Activated CD4-positive, alpha-beta T cell treated with anti-CD3 and anti-CD28 coated beads, Interleukin-2, Interleukin-6, amounts not matched to agents 100 ng/mL and 50 ng/mL, durations not matched to agents 16 hours and 8 hours (primary cell): ENCODE measurements around the gene EZR.

Source experiments
- DNase-seq: peaks from one replicate; pipeline ENCODE4 v3.0.0-alpha.2; 2020

EZR gene

DNA sequence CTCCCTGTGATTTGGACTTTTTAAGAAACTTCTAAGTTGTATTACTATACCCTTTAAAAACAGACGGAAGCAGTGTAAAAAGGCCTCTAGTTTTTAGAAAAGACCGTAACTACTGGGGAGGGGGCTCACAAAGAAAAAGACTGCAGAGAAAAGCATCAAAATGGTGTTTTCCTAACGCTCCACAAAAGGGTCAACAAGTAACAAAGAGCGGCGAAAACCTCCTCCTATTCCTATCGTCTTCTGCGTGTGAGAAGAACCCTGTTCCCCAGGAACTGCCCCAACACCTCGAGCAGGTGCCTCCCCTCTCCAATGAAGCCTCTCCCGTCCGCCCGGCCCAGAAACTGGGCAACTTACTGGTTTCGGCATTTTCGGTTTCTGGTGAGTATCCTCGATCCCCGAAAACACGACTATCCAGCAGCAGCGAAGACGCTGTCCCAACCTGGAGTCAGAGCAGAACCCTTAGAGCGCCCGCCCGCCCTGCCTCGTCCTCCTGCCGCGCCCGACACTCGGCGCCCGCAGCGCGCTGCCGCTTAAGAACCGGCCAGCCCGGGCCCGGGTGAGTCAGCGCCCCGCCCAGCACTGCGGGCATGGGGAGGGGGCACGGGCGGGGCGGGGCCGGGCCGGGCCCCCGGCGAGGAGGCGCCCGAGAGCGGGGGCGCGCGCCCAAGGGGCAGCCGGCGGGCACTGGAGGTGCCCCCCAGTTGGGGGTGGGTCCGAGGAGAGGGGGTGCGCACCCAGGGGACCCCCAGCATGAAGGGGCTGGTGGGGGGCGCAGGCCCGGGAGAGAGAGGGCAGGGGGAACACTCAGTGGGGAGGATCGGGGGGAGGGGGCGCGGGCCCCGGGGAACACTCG lies 1.2 kb downstream of the EZR start:
- DNase-seq = peak; percentile 87

DNA sequence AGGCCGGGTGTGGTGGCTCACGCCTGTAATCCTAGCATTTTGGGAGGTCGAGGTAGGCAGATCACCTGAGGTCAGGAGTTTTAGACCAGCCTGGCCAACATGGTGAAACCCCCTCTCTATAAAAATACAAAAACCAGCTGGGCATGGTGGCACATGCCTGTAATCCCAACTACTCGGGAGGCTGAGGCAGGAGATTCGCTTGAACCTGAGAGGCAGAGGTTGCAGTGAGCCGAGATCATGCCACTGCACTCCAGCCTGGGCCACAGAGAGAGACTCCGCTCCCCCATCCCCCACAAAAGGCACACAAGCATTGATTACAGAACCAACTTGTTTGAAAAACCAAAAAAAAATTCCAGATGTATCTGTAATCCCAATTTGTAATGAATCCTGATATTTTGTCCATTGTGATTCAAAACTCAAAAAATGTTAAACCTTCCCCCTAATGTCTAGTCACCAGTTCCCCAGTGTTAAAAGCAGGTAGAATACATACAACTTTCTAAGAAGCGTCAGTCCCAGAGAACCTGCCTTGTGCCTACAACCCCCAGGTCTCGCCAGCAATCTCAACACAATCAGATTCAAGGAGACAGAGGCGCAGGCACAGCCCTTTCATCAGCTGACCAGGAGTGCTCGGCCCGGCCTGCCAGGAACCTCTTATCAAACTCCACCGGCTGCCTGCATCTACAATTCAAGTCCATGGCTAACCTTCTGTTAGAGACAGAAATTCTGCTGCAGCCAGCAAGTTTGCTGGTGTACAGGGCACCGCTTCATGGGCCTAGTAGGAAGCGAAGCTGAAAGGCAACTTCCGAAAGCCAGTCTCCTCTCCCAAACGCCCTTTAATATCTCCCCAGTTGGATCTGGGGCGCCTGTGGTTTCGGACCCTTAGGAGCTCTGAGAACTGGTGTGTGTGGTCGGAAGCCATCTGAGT lies 2.1 kb downstream of the EZR start:
- DNase-seq = peak; percentile 34

DNA sequence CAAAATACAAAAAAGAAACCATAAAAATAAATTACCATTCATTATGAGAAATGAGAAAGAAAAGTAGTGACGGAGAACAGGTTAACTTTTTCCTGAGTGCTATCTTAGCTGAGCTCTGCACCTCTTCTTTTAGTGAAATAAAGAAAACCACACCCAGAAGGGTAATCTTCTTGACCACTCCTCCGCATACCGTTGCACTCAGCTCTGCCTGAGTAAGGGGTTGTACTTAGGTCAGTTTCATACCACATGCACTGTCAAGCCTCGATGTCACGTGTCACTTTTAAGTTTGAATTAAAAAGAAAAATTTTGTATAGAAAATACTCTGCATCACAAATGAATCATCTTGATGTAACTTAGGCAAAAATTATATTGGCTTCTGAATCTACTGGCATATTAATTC lies 2.8 kb downstream of the EZR start:
- DNase-seq = peak; percentile 51

DNA sequence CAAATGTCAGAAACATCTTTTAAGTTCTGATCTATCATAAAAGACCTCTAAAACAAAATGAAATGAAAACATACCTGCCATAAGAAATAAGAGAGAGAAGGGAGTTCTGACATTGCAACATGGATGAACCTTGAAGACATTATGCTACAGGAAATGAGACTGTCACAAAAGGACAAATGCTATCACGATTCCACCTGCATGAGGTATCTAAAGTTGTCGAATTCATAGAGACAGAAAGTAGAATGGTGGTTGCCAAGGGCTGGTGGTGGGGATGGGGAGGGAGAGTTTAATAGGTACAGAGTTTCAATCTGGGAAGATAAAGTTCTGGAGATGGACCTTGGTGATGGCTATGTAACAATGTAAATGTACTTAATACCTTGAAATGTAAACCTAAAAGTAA lies 3.3 kb downstream of the EZR start:
- DNase-seq = no peak

DNA sequence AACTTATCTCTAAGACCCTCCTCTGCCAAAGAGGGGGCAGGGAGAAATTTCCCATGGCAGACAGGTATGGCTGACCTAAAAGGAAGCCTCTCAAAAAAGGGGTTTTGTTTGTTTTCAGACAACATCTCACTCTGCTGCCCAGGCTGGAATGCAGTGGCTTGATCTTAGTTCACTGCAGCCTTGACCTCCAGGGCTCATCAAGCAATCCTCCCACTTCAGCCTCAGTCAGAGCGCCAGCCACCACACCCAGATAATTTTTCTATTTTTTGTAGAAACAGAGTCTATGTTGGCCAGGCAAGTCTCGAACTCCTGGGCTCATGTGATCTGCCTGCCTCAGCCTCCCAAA lies 3.8 kb downstream of the EZR start:
- DNase-seq = no peak

DNA sequence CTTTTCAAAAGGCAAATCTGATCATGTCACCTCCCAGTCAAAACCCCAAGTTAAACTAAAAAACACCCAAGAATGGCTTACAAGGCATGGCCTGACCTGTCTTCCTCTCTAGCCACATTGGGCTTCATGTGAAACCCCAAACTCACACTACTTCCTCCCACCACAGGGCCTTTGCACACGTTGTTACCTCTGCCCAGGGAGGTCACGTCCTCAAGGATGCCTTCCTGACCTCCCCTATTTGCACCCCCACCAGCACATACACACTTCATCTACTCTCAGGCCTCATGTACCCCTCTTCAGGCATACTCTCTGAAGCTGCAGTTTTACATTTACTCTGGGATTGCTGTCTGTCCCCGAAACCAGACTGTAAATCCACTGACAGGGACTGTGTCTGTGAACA lies 6.1 kb downstream of the EZR start:
- peak; percentile 48 for DNase-seq

DNA sequence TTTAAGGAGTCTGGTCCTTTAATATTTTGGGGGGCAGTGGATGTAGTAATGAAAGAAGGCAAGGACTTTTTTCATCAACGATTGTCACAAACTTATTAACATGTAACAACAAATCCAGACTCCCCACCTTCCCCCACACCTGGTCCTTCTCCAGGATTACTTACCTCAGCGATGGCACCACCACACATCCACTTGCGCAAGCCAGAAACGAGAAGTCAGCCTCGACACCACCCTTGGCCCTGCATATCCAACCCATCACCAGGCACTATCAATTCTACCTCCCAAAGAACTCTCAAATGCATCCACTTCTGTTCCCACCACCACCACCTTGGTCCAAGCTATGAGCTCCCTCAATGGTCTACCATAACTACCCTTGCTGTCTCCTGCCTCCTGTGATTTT lies 6.6 kb downstream of the EZR start:
- no peak for DNase-seq

DNA sequence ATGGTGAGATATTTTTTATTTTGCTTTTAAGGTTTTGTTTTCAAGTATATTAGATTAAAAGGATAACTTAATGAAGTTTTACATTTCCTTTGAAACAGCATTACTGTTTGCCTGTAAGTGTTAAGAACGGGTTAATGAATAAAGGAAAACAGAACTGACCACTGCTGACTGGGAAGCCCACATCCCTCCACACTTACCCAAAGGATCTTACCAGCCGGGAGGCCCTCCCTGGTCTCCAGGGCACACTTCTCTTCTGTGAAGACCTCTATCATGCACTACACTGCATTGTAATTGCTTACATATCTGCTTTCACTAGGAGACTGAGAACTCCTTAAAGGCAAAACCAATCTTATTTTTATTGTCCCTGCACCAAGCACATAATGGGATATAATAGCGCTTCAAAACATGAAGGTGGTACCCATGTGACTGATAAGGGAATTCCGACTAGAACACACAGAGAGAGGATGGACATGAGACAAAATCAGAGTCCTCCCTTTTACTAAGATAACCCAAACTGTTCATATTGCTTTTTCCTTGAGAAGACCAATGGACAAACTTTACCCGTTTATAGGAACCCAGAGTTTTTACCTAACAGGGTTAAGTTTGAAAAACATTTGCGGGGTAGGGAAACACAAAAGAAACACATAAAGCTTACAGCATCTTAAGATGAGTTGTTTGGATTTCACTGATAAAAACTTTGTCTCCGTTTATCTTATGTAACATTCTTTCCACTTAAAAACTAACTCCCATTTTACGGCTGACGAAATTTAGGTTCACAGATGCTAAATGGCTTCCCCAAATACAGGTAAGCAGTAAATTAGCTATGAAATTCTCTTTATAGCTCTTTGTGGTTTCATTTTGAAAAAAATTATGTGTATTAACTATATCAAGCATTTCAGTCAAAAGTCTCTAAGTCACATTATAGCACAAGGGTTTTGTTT lies 8.7 kb downstream of the EZR start:
- no peak for DNase-seq

DNA sequence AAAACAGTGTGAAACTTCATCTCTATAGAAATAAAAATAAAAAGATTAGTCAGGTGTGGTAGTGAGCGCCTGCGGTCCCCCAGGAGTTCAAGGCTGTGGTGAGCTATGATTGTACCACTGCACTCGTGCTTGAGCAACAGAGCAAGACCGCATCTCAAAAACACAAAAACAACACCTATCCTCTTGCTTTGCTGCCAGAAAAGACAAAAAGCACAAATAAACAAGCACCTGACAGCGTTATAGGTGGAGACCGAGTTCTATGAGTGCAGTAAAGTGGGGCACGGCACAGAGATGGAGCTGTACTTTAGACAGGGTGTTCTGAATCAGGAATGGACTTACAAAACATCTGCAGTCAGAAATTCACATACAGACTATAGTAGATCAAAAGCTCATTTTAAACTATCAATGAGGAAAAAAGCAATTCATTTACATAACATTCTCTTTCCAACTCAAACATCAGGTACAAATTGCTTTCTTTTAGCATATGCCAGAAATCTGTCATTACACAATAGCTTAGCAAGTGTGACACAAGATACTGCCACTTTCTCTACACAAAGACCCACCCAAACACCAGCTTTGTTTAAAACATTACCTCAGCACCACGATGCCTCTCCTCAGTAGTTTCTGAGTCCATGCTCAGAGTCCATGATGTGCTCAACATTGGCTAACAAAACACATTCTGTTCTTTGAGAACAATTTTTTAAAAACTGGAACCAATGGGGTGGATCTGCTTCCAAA lies 10.1 kb downstream of the EZR start:
- no peak for DNase-seq

DNA sequence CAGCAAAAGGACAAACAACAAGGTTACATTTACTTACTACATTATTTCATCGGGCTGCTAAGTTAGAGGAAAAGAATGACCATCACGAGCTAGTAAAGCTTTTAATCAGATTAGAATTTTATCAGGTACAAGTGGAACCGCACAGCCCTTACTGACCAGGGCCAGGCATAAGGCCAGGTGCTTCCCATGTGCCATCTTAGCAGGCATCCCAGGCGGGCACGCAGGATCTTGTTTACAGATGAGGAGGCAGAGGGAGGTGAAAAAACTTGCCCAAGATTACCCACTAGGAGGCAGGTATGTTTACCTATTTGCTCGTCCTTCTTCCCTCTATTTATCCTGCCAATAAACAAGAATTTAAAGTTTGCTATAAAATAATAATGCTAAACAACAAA lies 10.7 kb downstream of the EZR start:
- no peak for DNase-seq

DNA sequence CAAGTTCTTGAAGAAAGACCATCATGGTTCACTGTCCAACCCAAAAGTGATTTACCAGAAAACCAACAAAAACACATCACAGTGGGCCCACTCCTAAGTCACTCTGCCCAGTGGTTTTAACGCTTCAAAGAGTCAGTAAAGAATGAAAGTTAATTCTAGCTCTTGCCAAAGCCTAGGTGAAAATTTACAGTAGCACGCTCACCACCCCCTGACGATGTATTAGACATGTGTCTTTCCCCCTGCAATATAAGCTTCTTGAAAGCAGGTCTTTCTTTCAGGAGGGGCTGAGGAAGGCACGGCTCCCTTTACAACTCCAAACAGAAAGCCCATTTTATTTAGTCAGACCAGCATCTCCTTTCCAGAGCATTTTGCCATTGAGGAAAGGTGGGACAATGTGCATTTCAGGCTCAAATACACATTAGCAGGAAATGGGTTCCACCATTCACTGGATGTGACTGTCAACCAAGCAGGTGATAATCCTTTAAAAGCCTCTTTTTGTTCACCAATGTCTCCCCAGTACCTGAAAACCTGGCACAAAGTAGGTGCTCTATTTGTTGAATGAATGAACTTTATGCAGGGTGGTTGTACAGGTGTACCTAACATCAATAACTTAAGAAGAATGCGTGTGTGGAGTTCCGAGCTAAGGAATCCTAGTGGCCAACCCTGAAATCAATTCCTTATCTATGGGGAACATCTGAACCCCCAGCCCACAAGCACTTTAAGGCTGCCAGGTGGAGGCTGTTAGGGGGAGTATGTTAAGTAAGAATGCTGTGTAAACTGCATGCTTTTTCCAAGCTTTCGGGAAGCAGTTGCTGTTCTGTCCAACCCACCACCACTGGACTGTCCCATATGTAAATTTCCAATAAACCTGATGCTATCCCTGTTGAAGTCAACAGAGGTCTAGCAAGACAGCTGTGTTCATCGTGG lies 11.4 kb downstream of the EZR start:
- no peak for DNase-seq

DNA sequence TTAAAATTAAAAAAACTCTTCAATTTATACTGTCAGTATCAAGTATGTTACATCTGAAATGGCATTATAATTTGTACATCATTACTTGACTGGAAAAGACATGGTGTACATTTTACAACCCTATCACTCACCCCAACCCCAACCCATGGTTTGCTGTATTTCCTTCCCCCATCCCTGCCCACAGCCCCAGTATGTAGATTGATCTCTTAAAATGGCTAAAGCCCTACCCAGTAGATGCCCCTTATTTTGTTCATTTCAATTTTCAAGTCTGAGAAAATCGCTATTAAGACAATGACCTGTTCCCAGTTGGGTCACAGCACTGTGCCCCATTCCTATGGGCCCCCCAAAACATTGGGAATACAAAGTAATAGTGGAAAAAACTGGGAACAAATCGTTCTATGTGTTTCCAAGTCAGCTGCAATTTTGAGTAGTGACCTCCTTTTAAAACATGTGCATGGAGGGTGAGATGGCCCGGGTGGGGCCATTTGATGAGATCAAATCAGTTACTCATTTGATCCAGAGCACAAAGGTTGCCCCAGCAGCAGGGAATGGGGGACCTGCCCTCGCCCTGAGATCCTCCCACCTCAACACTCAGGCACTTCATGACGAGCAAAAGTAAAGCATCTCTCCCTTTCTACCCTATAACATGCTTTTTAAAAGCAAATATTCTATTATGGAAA lies 13.3 kb downstream of the EZR start:
- no peak for DNase-seq

DNA sequence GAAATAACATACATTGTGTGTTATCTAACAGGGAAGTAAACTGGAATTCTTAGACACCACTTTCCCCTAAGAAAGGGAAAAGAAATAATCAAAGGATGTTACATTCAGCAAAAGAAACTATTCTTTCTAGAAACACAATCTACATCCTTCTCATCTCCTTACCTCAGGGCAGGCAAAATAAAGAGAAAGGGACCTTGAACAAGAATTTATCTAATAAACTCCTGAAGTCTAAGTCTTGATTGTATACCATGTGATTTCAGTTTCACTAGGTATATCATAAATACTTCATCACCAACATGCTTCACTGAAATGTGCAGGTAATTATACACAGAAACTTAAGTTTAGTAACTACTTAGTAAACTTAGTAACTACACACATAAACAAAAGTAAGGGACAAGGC lies 15.0 kb downstream of the EZR start:
- no peak for DNase-seq

DNA sequence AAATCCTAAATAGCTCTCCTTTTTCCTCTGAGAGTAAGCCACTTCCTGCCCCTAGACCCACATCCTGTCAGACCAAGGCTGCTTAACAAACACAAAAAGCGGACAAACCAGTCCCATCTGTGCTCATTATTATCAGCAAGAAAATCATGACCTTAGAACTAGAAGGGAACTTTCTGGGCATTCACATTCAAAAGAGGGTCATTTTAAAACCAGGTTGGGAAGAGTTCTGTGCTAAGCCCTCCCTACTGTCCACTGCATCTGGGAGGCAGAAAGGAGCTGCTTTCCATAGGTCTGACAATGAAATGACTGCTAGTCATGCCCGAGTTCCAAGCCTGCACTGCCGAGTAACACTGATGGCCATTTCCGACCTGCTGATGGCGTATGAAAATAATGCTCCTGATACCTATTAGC lies 15.4 kb downstream of the EZR start:
- DNase-seq = peak; percentile 71

DNA sequence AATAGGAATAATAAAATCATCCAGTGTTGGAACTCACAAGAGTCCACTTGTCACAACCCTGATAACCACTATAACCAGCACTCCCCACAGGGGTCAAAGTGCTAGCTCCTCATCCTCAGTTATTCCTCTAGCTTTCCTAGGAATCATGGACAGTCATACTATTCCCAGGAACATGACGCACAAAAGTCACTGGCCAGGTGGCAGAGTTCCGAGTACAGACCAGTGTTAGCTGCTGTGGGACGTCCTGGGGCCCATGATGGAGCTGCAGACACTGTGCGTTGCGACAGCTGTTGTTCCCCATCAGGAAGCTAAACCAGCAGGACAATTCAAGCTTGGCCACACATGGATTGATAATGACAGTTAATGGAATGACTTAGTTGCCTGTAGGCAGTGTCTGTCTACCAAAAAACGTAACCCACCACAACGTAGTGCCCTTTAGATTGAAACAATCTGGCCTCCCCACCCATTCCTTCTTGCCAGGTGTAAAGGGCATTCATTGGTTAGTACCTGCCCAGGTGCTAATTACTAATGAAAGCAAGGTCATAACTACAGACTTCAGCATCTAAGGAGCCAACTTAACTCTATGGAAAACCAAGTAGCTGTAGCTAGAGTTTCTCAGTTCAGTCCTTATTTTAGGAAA lies 17.4 kb downstream of the EZR start:
- no peak for DNase-seq

DNA sequence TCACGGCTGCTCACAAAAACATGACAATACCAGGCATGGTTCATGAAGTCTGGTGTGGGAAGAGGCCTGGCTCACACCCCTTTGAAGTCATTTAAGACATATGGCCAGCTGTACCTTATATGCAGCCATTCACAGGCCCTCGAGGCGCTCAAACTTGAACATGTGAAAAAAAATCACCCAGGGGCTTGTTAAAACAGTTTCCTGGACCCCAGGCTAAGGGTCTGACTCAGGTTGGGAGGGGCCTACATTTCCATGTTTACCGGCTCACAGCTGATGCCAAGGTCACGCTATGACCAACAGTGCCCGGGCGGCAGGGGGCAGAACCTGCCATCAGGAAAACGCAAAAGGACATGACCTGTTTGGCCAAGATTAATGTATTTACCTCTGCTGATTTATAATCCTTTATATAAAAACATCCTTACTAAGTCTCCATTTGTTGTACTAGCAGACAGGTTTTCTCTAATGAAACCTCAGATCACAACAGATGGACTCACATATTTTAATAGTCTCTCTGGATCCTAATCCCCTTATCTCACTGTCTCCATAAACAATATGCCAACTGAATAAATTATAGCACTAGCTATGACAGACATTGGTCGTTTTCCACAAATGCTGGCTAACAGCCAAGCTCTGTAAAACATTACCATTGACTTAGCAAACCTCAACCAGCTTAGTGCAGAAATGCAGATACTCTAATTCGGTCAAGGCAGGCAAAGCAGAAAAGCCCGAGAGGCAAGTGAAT lies 19.9 kb downstream of the EZR start:
- no peak for DNase-seq

DNA sequence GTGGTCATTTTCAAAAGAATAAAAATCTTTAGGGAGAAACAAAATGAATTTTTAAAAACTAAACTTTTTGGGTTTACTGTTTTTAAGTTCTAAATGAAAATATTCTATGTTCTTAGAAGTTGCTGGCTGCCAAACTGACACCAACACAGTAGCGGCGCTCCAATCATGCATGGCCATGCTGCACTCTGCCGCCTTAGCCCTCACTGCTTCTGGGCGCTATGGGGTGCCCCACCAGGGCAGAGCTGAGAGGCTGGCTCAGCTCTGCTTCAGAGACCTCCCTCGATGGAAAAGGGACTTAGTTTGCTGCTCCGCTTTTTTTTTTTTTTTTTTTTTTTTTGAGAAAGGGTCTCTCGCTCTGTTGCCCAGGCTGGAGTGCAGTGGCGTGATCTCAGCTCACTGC lies 20.9 kb downstream of the EZR start:
- DNase-seq = no peak

DNA sequence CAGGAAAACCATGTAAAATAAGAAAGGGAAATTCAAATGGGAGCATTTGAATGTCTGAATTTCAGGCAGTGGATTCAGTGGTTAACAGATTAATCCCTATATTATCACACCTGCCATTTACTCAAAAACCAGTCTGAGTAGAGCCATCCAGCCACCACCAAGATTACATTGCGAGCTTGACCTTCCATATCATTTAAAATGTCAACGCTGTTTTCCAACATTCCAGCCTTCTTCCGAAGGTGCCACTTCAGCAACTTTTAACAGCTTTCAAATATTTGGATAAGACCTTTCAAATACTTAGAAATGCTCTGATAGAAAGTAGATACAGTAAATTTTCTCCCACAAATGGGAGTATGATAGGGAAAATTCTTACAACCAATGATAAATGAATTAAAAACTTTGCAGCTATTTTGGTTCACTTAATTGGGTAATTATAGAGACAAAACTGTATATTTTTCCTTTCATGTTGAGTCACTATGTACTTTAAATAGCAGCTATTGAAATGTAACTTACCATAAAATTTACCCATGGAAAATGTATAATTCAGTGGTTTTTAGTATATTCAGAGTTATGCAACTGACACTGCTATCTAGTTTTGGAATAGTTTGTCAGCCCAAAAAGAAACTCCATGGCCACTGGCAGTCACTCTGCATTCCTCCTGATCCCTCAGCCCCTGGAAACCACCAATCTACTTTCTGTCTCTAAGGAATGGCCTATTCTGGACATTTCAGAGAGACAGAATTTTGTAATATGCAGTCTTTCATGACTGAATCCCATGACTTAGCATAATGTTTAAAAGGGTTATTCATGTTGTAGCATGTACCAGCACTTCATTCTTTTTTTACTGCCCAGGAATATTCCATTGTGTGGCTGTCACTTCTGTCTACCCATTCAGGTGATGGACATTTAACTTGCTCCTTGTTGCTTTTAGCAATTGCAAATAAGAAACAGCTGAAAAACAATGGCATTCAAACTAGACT lies 21.5 kb downstream of the EZR start:
- no peak for DNase-seq
